GM12872 (cell line): Measurements from ENCODE around the gene EREG.

Source experiments
- TF ChIP-seq, protein P1 (sequence below): IDR thresholded peaks from 3 replicates; pipeline ENCODE4 v1.5.1; 2011; ENCODE audit warnings: low read depth, mild to moderate bottlenecking, low read length, moderate library complexity; ENCODE audit not compliant: insufficient read depth

Gene EREG

GRCh38 chr4:74377714-74378113 lies 12.8 kb downstream of the EREG start:
- TF ChIP-seq, protein P1, sequence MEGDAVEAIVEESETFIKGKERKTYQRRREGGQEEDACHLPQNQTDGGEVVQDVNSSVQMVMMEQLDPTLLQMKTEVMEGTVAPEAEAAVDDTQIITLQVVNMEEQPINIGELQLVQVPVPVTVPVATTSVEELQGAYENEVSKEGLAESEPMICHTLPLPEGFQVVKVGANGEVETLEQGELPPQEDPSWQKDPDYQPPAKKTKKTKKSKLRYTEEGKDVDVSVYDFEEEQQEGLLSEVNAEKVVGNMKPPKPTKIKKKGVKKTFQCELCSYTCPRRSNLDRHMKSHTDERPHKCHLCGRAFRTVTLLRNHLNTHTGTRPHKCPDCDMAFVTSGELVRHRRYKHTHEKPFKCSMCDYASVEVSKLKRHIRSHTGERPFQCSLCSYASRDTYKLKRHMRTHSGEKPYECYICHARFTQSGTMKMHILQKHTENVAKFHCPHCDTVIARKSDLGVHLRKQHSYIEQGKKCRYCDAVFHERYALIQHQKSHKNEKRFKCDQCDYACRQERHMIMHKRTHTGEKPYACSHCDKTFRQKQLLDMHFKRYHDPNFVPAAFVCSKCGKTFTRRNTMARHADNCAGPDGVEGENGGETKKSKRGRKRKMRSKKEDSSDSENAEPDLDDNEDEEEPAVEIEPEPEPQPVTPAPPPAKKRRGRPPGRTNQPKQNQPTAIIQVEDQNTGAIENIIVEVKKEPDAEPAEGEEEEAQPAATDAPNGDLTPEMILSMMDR = no peak

DNA sequence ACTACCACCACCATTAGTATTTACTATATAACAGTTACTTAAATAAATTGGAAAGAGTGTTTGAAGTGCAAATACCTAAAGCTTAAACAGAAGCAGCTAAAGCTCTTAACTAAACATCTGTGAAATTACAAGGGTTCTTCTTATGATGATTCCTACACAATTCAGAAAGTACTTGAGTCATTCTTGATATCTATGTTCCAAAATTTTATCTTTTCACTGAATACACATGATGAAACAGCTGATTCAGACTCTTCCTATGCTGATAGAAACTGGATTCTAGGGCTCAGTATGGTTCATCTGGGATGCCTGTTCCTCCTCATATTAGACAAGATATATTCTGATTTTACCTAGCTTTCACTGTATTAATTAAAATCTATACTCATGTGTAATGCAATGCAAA lies 13.6 kb downstream of the EREG start:
- TF ChIP-seq, protein P1 = no peak

DNA sequence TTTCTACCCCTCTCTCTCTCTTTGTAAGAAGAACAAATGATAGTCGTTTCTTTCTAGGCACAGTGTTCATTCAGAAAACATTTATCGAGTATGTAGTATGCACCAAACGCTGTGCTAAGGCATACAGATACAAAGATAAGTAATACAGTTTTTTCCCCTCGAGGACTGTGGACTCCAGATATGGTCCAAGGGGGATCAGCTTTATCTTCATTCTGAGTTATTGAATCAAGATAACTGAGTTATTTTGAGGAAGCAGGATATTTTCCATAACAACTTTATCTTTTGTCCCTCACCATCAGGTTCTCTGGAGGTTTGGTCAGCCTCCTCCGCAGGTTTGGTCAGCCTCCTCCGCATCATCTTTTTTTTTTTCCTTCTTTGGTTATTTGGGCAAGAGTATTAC lies 15.0 kb downstream of the EREG start:
- TF ChIP-seq, protein P1 = no peak

DNA sequence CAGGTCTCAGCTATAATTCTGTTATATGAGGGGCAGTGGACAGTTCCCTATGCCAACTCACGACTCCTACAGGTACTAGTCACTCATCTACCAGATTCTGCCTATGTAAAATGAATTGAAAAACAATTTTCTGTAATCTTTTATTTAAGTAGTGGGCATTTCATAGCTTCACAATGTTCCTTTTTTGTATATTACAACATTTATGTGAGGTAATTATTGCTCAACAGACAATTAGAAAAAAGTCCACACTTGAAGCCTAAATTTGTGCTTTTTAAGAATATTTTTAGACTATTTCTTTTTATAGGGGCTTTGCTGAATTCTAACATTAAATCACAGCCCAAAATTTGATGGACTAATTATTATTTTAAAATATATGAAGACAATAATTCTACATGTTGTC lies 20.4 kb downstream of the EREG start:
- TF ChIP-seq, protein P1 = no peak

DNA sequence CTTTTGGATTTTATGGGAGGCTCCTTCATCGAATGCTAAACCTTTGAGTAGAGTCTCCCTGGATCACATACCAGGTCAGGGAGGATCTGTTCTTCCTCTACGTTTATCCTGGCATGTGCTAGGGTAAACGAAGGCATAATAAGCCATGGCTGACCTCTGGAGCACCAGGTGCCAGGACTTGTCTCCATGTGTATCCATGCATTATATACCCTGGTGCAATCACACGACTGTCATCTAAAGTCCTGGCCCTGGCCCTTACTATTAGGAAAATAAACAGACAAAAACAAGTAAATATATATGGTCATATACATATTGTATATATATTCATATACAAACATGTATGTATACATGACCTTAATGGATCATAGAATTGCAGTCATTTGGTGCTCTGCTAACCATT lies 21.2 kb downstream of the EREG start:
- TF ChIP-seq, protein P1 = no peak

GRCh38 chr4:74387790-74388189 lies 22.8 kb downstream of the EREG start:
- TF ChIP-seq, protein P1 = no peak

DNA sequence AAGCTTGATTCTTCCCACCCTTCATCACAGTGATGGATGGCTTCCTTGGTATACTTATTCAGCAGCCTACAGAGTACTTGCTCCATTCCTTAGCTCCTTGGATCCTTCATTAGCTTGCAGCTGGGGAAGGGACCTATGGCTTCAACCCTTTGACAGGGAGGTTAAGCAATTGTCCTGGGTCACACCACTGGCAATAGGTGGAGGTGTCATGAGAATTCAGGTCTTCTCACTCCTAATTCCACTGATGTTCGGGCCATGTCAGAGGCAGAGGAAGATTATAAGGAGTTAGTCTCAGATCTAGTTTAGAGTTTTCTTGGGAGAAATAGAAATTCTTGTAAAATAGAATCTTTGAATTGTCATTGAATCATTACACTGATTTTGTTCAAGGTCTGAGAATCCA lies 24.5 kb downstream of the EREG start:
- TF ChIP-seq, protein P1 = no peak

- TF ChIP-seq, protein P1 = no peak
Measured at GRCh38 chr4:74390677-74391076, 25.7 kb downstream of the EREG start.
